NCI-H1930 (cell line): ENCODE measurements around the gene PDAP1.
"Not testable (repeated sequence)": the region's sequence is repeated elsewhere in the genome, so short reads cannot be mapped to it uniquely, and the experiment has no call there.

Source experiments
- DNase-seq, 2 experiments: peaks; one replicate each; lab custom pipeline; 2025; lab: John Stamatoyannopoulos, UW

Gene PDAP1, protein sequence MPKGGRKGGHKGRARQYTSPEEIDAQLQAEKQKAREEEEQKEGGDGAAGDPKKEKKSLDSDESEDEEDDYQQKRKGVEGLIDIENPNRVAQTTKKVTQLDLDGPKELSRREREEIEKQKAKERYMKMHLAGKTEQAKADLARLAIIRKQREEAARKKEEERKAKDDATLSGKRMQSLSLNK

DNA sequence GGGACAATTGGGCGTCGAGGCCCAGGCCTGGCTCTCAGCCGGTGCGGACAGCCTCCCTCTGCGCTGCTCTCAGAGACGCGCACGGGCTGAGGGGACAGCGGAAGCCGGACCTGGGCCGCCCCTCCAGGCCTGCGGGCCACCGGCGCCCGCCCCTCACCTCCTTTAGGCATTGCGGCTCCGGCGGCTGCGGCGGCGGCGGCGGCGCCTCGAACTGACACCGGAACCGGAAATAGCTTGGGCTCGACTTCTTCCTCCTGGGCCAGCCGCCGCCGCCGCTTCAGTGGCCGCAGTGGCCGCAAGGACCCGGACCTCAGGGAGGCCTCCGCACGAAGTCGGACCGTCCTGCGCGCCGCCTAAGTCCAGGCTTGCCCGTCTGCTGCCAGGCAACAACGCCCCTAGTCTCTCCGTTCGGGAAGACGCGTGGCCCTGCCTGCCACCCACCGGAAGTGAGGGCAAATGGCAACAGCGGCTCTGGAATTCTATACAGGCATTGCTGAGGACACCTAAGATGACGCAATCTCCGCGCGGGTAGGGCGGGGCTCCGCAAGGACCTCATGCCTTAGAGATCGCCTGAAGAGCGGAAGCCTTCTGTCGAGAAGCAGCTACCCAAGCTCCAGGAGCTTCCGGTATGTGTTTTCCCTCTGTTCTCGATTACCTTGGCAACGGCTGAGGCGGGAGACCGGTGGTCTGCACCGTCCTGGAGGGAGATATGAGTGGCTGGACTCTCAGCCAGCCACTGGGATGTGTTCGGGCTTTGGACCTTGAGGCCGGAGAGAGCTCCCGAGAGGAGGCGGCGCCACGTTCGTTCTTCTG, at the start of gene PDAP1, which contains the start of gene BUD31:
Gene PDAP1, minus strand, starts transcription at position 219 of the 813 bp plus-strand sequence. Its CDS starts 49 bp downstream, at position 170.
Gene BUD31, plus strand, starts transcription at position 591 of the 813 bp plus-strand sequence. CDS start 2,124 bp downstream, outside the sequence.
- peak; percentile 94 to 98 for DNase-seq

DNA sequence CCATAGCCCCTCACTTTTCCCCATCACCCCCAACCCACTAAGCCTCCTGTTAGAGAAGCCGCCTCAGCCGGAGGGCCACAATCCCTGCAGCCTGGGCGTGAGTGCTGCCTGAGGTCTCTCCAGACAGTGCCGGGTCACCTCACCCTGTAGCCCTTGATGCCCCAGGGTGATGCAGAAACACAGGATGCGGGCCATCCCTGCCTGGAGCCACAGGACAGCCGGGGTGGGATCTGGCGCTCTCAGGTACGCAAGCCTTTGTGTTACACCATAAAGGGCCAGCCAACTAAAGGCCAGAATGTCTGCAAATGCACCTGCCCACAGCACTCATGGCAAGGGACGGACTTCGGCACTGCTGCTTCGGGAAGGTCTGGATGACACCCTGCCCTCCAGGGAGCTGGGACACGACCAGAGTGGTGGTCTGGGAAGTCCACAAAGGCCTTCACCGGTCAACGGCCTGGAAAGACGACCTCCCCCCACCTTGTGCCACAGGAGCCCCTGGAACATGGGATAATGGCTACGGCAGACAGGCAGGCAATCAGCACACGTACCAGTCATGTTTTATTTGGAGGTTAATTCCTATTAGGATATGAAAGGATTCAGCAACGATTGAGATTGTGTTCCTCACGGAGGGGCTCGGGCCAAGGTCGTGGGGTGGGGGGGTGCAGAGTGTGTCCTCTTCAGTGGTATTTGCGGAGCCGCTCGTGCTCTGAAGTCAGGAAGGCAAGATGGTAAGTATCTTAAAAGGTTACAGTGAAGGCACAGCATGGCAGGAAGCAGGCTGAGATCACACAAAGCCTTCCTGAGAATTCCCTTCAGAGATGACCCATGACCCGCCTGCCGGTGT, 49.5 kb upstream of the PDAP1 start:
- no peak for DNase-seq

DNA sequence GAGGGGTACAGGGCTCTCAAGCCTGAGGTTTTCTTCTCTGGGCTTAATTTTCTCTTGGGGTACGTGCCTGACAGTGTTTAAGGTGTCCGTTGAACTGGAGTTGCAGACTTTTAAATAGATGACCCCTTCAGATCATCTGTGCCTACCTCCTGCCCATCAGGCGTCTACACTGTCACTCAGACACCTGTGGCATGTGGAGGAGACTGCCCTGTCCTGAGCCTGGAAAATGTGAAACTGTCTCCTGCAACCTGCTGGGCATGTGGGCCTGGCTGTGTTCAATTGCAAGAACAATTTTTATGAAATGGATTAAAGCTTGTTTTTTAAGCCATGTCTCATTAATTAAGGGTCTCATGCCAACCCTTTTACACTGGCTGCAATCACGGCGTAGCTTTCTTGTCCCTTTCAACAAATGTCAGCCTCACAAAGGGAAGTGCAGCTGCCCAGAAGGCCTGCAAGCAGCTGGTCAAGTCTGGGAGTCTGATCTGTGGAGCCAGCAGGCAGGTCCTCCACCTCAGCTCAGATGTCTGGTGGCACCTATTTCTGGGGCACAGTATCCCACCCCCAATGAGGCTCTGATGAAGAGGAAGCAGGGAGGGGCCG, 48.8 kb upstream of the PDAP1 start:
- no peak for DNase-seq

DNA sequence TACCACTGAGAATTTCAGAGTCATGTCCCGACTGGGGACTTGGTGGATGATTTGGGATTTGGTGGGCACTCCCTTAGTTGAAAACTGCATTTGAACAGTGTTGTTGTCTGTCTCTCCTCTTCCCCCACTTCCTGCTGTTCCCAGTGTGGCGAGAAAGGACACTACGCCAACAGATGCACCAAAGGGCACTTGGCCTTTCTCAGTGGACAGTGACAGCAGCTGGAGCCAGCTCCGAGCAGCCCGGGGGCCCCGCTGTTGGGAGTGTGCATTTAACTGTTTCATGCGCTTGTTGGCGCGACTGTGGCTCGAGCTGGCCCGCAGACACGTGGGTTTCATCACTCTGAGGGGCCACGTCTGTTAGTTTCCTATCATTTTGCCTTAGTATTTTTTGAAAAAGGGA, 47.9 kb upstream of the PDAP1 start:
- no peak for DNase-seq

DNA sequence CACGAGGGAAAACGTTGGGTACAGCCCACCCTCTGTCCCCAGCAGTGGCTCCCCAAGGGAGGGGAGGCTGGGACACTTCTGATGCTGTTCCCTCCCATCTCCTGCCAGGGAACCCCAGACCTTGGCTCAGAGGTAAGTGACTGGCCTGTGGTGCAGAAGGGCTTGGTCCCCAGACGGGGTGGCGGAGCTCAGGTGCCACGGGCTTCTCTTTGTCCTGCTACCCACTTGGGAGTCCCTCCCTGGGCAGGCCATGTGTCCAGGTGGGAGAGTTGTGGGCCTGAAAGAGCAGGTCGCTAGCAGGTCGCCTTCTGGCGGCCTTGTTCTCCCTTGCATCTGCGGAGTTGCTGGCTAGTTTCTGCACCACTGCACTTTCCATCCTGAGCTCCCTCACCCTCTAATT, 47.5 kb upstream of the PDAP1 start:
- DNase-seq: no peak

DNA sequence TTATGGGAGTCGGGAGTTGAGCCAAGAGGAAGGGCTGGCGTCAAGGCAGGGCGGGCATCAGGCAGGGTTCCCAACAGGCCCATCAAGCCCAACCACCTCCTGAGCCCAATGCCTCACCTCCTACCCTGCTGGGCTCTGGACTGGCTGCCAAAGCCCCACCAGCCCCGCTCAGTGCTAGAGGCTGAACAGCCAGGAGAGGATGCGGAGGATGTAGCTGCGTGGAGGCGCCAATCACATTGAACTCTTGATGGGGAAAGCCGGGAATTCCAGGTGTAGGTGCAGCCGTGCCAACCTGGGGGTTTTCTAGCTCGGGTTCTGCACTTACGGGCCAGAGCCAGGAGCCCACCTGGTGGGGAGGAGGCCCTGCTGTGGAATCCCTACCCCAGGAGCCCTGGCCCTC, 44.7 kb upstream of the PDAP1 start:
- no peak for DNase-seq

DNA sequence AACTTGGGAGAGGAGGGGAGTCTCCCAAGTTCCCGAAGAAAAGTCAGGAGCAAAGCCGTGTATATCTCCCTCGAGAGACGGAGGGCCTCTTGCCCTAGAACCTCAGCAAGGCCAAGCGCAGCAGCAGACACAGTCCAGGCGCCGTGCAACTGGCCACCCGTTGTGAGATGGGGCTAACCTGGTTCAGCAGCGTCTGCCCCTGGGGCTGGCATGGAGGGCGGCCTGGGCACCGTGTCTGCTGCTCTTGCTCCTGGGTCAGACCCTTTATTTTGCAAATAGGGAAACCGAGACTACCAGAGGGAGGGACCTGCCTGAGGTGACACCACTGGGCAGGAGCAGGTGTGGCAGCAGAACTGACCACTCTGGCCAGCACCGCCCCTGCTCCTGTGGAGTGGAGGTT, 44.1 kb upstream of the PDAP1 start:
- no peak for DNase-seq

DNA sequence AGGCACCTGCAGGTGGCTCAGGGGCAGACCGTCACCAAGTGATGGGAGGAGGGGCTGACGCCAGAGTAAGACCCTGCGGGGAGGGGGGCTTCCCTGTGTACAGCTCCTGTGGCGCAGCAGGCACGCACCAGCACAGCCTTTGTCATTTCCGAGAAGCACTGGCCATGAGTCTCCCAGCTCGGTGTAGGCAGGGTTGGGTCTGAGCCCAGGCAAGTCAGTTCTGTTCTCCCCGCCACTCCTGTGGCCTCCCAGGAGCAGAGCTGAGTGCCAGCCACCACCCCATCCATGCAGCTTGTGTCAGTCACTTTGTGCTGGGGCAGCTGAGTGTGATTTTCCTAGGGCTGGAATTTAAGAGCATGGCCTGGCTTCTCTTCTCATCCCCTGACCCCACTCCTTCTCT, 43.5 kb upstream of the PDAP1 start:
- DNase-seq: no peak

DNA sequence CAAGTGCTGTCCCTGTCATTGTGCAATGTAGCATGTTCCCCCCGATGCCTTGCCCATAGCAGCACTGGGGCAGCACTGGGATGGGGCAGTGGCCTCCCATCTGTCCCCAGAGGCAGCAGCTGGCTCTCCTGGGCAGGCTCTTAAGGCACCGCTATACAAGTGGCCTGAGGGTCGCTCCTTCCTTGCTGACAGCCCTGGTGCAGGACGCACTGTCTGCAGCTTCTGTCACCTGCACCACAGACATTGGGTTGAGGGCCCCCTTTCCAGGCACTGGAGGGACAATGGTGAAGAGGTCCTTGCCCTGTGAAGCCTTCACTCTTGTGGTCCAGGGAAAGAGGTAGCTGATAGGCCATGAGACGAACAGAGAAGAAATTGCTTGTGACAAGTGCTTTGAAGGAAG, 40.9 kb upstream of the PDAP1 start:
- DNase-seq: no peak

DNA sequence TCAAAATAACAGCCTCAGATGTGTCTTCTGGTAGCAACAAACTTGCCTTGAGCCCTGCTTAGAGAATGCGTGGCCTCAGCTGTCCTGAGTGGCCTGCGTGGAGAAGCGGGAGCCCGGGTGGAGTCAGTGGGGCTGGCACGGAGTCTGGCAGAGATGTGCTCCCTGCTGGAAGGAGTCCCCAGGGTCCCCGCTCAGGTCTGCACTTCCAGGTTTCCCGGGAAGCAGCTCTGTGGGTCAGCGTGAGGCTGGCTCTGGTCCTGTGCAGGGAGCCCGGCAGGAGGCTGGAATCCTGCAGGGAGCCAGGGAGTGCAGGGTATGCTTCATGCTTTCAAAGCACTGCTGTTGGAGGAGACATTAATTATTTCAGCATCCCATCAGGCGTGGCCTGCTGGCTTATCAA, 40.5 kb upstream of the PDAP1 start:
- no peak for DNase-seq

DNA sequence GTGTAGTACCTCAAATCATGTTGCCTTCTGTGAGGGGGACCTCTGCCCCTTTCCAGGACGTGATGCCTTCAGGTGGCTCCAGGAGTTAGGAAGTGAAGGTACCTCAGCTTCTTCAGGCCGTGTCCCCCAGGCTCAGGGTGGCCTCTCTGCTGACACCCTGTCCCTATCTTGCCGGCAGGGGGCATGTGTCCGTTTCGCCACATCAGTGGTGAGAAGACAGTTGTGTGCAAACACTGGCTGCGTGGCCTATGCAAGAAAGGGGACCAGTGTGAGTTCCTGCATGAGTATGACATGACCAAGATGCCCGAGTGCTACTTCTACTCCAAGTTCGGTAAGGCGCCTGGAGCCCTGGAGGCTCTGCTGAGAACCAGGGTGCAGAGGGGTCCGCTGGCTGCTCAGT, 39.5 kb upstream of the PDAP1 start:
- no peak for DNase-seq

DNA sequence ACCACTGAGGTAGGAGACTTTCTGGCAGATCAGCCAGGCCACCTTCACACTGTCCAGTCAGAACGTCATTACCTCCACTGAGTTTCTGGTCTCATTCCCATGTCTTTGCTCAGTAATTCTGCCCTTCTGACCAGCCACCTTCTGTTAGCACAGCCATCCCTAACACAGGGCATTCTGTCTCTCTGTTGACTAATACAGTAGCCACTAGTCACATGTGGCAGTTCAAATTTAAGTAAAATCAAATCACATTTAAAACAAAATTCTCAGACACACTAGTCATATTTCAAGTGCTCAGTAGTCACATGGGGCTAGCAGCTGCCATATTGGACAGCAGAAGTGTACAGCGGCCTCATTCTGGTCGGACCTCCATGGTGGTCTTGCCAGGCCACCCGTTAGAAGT, 37.7 kb upstream of the PDAP1 start:
- no peak for DNase-seq

DNA sequence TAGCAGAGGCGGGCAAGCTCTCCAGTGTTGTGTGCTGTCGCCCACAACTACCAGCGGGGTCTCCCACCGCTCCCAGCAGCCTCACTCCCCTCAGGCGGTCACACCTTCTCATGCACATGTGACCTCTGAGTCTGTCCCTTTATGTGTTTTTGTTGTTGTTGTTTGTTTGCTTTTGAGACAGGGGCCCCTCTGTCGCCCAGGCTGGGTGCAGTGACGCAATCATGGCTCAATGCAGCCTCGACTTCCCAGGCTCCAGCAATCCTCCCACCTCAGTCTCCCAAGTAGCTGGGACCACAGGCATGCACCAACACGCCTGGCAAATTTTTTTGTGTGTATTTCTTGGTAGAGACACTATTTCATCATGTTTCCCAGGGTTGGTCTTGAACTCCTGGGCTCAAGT, 31.8 kb upstream of the PDAP1 start:
- no peak for DNase-seq

DNA sequence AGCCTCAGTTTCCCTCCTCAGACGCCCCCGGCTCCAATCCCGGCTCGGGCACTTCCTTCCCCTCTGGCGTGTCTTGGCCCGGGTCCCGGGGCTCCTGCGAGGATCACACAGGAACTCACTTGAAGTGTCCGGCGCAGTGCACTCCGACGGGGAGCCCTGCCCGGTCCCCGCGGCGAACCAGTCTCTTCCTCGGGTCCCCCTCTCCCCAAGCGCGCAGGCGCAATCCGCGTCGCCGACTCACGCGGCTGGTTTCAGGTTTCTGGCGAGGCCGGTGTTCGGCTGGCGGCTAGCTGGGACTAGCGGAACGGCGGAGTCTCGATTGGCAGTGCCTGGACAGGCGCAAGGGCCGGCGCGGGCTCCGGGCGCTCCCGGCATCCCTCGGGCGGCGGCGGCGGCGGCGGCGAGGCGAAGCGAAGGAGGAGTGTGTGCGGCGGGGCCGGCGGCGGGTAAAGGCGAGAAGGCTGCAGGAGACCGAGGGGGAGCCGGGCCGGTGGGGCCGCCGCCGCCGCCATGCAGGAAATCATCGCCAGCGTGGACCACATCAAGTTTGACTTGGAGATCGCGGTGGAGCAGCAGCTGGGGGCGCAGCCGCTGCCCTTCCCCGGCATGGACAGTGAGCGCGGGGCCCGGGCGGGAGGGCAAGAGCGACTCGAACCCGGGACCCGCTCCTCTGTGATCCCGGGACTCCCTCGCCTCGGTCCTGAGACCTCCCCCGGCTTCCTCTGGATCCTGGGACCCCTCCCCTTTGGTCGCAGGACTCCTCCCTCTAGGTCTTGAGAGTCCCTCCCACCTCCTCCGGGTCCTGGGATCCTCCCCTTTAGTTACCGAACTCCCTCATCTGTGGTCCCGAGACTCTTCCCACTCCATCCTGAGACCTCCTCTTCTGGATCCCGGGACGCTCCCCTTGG, 30.4 kb upstream of the PDAP1 start, which contains the start of the genes CPSF4 and PTCD1:
Gene CPSF4, plus strand, starts transcription at position 371 of the 908 bp plus-strand sequence. Its CDS starts 140 bp downstream, at position 511.
Gene PTCD1, minus strand, starts transcription at position 226 of the 908 bp plus-strand sequence. CDS start 3,556 bp downstream, outside the sequence.
- peak; percentile 95 to 96 for DNase-seq

DNA sequence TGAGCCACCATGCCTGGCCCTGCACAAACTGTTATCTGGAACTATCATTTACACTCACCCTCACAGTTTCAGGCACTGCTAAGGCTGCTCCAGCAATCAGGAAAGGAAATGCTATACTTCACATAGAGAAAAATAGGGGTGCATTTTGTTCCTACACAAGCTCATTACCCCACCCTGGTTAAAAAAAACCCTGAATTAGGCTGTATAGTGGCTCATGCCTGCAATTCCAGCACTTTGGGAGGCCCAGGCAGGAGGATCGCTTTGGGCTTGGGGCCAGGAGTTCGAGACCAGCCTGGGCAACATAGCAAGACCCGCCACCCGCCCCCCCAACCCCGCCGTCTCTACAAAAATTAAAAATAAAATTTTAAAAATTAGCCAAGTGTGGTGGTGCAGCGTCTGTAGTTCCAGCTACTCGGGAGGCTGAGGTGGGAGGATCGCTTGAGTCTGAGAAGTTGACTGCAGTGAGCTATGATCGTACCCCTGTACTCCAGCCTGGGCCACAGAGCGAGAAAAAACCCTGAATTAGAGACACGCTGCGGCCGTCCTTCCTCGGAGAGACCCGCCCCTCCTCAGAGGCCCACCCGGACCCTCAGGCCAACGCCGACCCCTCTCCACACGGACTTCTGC, 29.7 kb upstream of the PDAP1 start:
- no peak for DNase-seq

DNA sequence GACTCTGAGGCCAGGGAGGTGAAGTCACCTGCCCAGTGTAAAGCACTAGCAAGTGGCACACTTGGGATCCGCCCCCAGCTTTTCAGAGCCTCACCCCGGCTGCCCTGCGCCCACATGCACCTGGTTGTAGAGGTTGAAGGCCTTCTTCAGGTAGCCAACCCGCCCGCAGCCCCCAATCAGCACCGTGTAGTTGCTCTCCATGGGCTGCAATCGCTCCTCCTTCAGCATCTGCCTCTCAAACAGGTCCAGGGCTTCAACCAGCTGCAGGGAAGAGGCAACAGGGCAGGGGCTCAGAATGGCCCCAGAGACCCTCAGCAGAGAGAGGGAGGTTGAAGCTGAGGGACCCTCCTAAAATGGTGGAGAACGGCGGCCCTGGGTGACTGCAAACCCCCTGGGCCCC, 24.8 kb upstream of the PDAP1 start:
- no peak for DNase-seq

DNA sequence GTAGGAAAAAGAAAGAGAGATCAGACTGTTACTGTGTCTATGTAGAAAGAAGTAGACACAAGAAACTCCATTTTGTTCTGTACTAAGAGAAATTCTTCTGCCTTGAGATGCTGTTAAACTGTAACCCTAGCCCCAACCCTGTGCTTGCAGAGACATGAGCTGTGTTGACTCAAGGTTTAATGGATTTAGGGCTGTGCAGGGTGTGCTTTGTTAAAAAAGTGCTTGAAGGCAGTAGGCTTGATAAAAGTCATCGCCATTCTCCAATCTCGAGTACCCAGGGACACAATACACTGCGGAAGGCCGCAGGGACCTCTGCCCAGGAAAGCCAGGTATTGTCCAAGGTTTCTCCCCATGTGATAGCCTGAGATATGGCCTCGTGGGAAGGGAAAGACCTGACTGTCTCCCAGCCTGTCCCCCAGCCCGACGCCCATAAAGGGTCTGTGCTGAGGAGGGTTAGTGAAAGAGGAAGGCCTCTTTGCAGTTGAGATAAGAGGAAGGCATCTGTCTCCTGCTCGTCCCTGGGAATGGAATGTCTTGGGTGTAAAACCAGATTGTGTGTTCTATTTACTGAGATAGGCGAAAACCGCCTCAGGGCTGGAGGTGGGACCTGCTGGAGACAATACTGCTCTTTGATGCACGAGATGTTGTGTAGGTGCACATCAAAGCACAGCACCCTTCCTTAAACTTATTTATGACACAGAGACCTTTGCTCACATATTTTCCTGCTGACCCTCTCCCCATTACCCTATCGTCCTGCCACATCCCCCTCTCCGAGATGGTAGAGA, 23.6 kb upstream of the PDAP1 start:
- not testable (repeated sequence) for DNase-seq

DNA sequence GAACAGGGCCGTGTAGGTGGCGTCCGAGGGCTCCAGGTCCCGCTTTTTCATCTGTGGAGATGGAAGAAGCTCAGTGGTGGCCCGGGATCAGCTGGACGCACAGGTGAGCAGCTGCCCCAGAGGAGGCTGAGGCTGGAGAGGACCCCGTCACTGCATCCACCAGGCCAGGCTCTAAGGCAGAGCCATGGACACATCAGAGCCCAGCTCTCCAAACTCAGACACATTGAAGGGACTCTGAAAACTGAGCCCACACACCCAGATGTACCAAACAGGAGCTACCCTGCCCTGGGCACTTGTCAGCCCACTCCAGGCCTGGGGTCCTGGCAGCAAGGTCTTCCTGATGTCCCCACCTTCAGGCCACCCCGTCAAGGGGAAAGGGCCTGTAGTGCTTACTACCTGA, 21.4 kb upstream of the PDAP1 start:
- DNase-seq: no peak

DNA sequence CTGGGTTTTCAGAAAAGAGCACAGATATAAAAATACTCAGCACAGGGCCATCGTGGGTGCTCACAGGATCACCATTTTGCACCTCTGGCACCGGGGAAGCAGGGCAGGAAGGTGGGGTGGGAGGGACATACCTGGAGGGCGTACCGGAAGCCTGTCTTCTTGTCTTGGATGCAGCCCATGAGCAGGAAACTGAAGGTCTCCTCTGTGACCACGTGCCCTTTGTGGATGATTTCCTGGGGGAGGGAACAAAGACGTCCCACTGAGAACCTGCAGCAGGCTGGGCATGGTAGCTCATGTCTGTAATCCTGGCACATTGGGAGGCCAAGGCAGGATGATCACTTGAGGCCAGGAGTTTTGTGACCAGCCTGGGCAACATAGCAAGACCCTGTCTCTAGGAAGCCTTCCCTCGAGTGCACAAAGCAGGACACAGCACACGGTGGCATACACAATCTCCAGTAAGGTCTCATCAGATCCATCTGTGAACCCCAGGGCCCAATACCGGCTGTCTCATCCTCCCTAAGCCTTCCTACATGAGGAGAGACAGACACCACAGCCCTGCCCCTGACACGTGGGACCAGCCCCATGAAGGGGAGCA, 20.7 kb upstream of the PDAP1 start:
- no peak for DNase-seq
